ENCODE data around the gene PIGC.

- TF ChIP-seq RAD21 (IDR thresholded peaks at IDR 0.05) (no peak), CTCF (IDR thresholded peaks at IDR 0.05; ENCODE audit: low read depth, low read length, missing input control) (no peak), REST (IDR thresholded peaks at IDR 0.05) (no peak), MAX (IDR thresholded peaks at IDR 0.05) (no peak), GABPA (IDR thresholded peaks at IDR 0.05 in 1 of 2, conservative IDR thresholded peaks at IDR 0.05 in 1 of 2) (no peak), RXRA (IDR thresholded peaks at IDR 0.05) (no peak), TAF1 (conservative IDR thresholded peaks at IDR 0.05) (no peak), NR2F2 (IDR thresholded peaks at IDR 0.05) (no peak), EGR1 (IDR thresholded peaks at IDR 0.05; ENCODE audit: low read depth in 2 of 2) (no peak)
Observed at GRCh38 chr1:172473302-172473701, 29.4 kb upstream of the PIGC start.

Measured in liver (tissue), 3 donors.